ENCODE measurements around the gene INTS13. TPM values are rescaled to one million over a fixed set of nuclear protein-coding genes. Genes with fewer than 3 reads are reported as not detected.

The INTS13 gene
- total and polyA plus RNA-seq, 5 experiments from 2014 or later: 13.3 to 26.2 (median 18.3) TPM

DNA sequence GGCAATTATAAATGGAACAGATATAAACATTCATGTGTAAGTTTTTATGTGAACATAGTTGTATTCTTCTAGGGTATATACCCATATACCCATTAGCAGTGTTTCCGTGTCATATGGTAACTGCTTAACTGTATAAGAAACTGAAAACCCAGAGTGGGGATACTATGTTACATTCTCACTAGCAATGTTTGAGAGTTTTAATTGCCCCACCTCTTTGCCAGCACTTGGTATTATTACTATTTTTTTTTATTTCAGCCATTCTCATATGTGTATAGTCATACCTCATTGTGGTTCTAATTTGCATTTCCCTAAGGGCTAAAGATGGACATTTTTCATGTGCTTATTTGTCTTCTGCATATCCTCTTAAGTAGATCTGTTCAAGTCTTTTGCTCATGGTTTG lies 76.1 kb downstream of the INTS13 start:
- no peak for ATAC-seq
- H3K36me3 Mint-ChIP-seq: no peaks in the 10 kb centered on the region
- no peaks in the 10 kb centered on the region for H3K9me3 Mint-ChIP-seq
- H3K27me3 Mint-ChIP-seq: peaks cover 0 to 10% (median 4%) of the 10 kb centered on the region in 5 donors
- H3K4me1 Mint-ChIP-seq: peaks cover 0 to under 1% (median 0%) of the 10 kb centered on the region in 4 donors
- H3K4me3 Mint-ChIP-seq: no peak overlapping the region
- H3K27ac Mint-ChIP-seq: no peak overlapping the region
- POLR2A ChIA-PET: no interaction called here
- no peak for DNase-seq

DNA sequence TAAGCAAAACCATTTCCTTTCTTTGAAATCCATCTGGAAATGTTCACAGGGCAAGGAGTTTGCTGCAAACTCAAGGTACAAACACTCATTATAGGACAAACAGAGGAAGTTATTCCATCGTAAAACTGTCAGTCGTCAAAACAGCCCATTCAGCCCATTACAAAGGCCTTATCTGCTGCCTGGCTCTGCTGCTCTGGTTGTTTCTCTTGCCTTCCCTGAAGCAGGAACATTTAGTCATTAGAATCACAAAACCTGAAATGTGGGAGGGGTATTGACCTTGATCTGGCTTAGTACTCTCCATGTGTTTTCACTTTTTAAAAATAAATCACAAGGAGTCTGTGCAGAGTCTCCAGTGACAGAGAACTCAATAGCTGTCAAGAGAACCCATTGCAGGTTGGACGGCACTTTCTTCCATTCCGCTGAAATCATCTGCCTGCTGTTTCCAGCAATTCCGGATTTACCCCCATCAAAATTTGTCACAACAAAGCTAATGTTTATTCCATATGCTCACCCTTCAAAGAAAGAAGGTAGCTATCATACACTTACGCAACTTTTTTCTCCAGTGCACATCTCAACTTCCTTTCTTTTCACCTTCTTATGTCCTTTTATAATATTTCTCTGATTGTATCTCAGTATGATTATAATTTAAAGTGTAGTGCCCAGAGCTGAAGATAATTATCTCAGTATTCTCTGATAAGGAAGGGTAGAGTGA lies 80.2 kb downstream of the INTS13 start:
- Mint-ChIP-seq H3K9me3 (no peaks in the 10 kb centered on the region), H3K27me3 (peaks cover 0 to 8% (median 2%) of the 10 kb centered on the region in 5 donors), H3K4me3 (no peak overlapping the region), H3K36me3 (no peaks in the 10 kb centered on the region), H3K27ac (no peak overlapping the region), H3K4me1 (no peaks in the 10 kb centered on the region)
- no peak for ATAC-seq
- POLR2A ChIA-PET: no interaction called here
- DNase-seq: no peak

DNA sequence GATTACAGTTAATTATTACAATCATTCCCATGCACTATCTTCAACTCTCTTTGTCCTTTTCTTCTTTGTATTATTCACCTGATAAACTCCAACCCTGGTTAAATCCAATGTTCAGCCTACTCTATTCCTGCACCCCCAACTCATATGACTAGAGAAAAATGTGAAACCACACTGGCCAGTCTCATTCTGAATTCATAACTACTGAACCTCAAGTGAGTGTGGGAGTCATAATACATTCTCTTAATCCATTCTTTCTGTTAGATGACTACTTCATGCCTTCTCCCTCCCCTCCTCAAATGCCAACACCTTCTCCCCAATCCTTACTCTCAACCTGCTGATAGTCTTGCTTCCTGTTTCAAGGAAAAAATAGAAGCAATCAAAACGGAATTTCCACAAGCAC lies 82.4 kb downstream of the INTS13 start:
- POLR2A ChIA-PET: no interaction called here
- Mint-ChIP-seq H3K27ac (no peak overlapping the region), H3K4me3 (no peak overlapping the region), H3K36me3 (no peaks in the 10 kb centered on the region), H3K9me3 (no peaks in the 10 kb centered on the region), H3K27me3 (peaks cover 0 to 2% (median 0%) of the 10 kb centered on the region in 5 donors), H3K4me1 (no peaks in the 10 kb centered on the region)
- DNase-seq (no peak), ATAC-seq (no peak)

Other genes with a start within 250 kb of the INTS13 start
- 10 to 100 TPM; 37.9 to 45.9 TPM for gene ITPR2, start 104.8 kb downstream of the INTS13 start, total RNA-seq
- gene ITPR2, start 104.8 kb downstream of the INTS13 start, polyA plus RNA-seq: 1 to 10 TPM; 4.6 to 9.6 (median 8.3) TPM
- 10 to 100 TPM; 74.4 to 74.9 TPM for gene FGFR1OP2, start 489 bp upstream of the INTS13 start, total RNA-seq
- gene FGFR1OP2, start 489 bp upstream of the INTS13 start, polyA plus RNA-seq: 10 to 100 TPM; 77.0 to 91.8 (median 81.4) TPM
- 10 to 100 TPM; 23.5 to 26.5 TPM for gene TM7SF3, start 76.4 kb upstream of the INTS13 start, total RNA-seq
- gene TM7SF3, start 76.4 kb upstream of the INTS13 start, polyA plus RNA-seq: 10 to 100 TPM; 44.3 to 62.8 (median 51.4) TPM
- 10 to 100 TPM; 68.6 to 86.3 TPM for gene MED21, start 84.6 kb upstream of the INTS13 start, total RNA-seq
- gene MED21, start 84.6 kb upstream of the INTS13 start, polyA plus RNA-seq: 10 to 100 TPM; 13.1 to 16.7 (median 16.5) TPM
- not detected for gene C12orf71, start 144.6 kb upstream of the INTS13 start, total RNA-seq
- gene C12orf71, start 144.6 kb upstream of the INTS13 start, polyA plus RNA-seq: not detected

Measured in naive thymus-derived CD8-positive, alpha-beta T cell (primary cell).